HepG2 (cell line): ENCODE measurements around the gene GRIK2. TPM values are rescaled to one million over a fixed set of nuclear protein-coding genes. Genes with fewer than 3 reads are reported as not detected.

Experiments
- ATAC-seq: fragments of 200-7000 bp; cut with Tn5 transposase; 3 replicates; pipeline ENCODE4 v1.9.1; 2020; ENCODE audit warnings: mild to moderate bottlenecking, moderate library complexity
- BruUV-seq: library from RNA; stranded (reverse); fragments of 400-500 nt; replicated peaks from 2 replicates; lab custom pipeline; 2021; lab: Mats Ljungman, UMichigan
- CTCF ChIA-PET: fragments of 300-600 bp; formaldehyde crosslinking; extraction: SDS; loops from one replicate; lab custom pipeline; 2021; ENCODE audit warnings: low total read pairs, inconsistent platforms, low intra/inter-chr PET ratio; lab: Yijun Ruan, JAX
- POLR2A ChIA-PET: fragments of 350-600 bp; sonication (Branson Sonifier 250); formaldehyde crosslinking; loops from one replicate; lab custom pipeline; 2020; ENCODE audit warnings: antibody characterized with exemption, inconsistent platforms; lab: Yijun Ruan, JAX
- DNase-seq: peaks from one replicate; pipeline ENCODE4 v3.0.0-alpha.2; 2015; ENCODE audit warnings: low spot score
- FAIRE-seq: peaks from 3 replicates; lab custom pipeline; 2011; peaks lifted over from hg19 to GRCh38; lab: Jason Lieb, UNC
- H2AFZ ChIP-seq: one replicate; pipeline ENCODE4 v1.6.1; 2011; ENCODE audit warnings: low read length, inconsistent platforms
- H3K27ac ChIP-seq: fragments of 300-600 bp; 3 replicates; pipeline ENCODE4 v1.8.0; 2011; ENCODE audit warnings: mixed run types, mild to moderate bottlenecking, mixed read lengths, low read length, inconsistent platforms; ENCODE audit not compliant: insufficient read depth; ENCODE audit errors: extremely low read length
- H3K27me3 ChIP-seq, 2 experiments: fragments of 200-600 bp in 1 of 2; 2 replicates in 1 of 2; 3 replicates in 1 of 2; pipeline versions ENCODE4 v1.6.0 to v1.8.0; 2011; ENCODE audit warnings: low read length in 2 of 2, mild to moderate bottlenecking in 2 of 2, moderate library complexity in 2 of 2, inconsistent platforms in 1 of 2; ENCODE audit not compliant: insufficient read depth in 2 of 2, control insufficient read depth in 1 of 2
- H3K36me3 ChIP-seq, 2 experiments: fragments of 200-600 bp in 1 of 2; replicated peaks in 1 of 2; 2 replicates in 1 of 2; 3 replicates in 1 of 2; pipeline versions ENCODE4 v1.5.1 to v1.8.0; 2011; ENCODE audit warnings: low read length in 2 of 2, inconsistent platforms in 1 of 2; ENCODE audit not compliant: insufficient read depth in 2 of 2, control insufficient read depth in 1 of 2
- H3K4me1 ChIP-seq: 2 replicates; pipeline ENCODE4 v1.5.1; 2012; ENCODE audit warnings: low read length, inconsistent platforms; ENCODE audit not compliant: insufficient read depth
- H3K4me2 ChIP-seq: 2 replicates; pipeline ENCODE4 v1.6.0; 2011; ENCODE audit warnings: low read depth, low read length, inconsistent platforms
- H3K4me3 ChIP-seq, 3 experiments: fragments of 200-600 bp in 1 of 3; sonication (generic), shearing (Covaris generic) in 1 of 3; replicated peaks in 1 of 3; 2 replicates each; pipeline ENCODE4 v1.5.1; 2011 to 2016; ENCODE audit warnings: low read length in 3 of 3, inconsistent platforms in 2 of 3, low read depth in 2 of 3, mild to moderate bottlenecking in 2 of 3, control low read depth in 1 of 3, mixed read lengths in 1 of 3; ENCODE audit not compliant: insufficient read depth in 1 of 3
- H3K79me2 ChIP-seq: one replicate; pipeline ENCODE4 v1.6.1; 2011; ENCODE audit warnings: low read length, inconsistent platforms; ENCODE audit not compliant: insufficient read depth
- H3K9ac ChIP-seq: 2 replicates; pipeline ENCODE4 v1.6.0; 2011; ENCODE audit warnings: mild to moderate bottlenecking, low read depth, low read length, inconsistent platforms; ENCODE audit not compliant: insufficient read depth
- H3K9me3 ChIP-seq: 2 replicates; pipeline ENCODE4 v1.5.1; 2012; ENCODE audit warnings: mild to moderate bottlenecking, low read length
- H4K20me1 ChIP-seq: 2 replicates; pipeline ENCODE4 v1.6.0; 2011; ENCODE audit warnings: inconsistent platforms, mild to moderate bottlenecking, low read length, moderate library complexity; ENCODE audit not compliant: insufficient read depth
- EP300 ChIP-seq, 3 experiments: sonication (generic) in 1 of 3; formaldehyde crosslinking in 1 of 3; IDR thresholded peaks; 2 replicates each; pipeline versions ENCODE4 v1.5.1 to v1.6.1; 2011 to 2020; ENCODE audit warnings: low read depth in 2 of 3, low read length in 2 of 3, borderline replicate concordance in 1 of 3, improper control_type of control experiment in 1 of 3, mild to moderate bottlenecking in 1 of 3, missing genetic modification reagents in 1 of 3, moderate library complexity in 1 of 3
- GATAD2A ChIP-seq: IDR thresholded peaks from 2 replicates; pipeline ENCODE4 v1.6.1; 2016
- HNRNPL ChIP-seq: fragments of 200-400 bp; formaldehyde crosslinking; IDR thresholded peaks from 2 replicates; pipeline ENCODE4 v1.6.1; 2017; ENCODE audit warnings: mild to moderate bottlenecking, low read depth, low read length
- RARG ChIP-seq: sonication (generic); formaldehyde crosslinking; IDR thresholded peaks from 2 replicates; pipeline ENCODE4 v1.4.0; 2020; ENCODE audit warnings: low read depth, mild to moderate bottlenecking, missing genetic modification reagents
- RXRB ChIP-seq: IDR thresholded peaks from 2 replicates; pipeline ENCODE4 v1.6.1; 2016; ENCODE audit warnings: borderline replicate concordance, missing genetic modification reagents, missing compliant biosample characterization
- SIX4 ChIP-seq: sonication (generic); formaldehyde crosslinking; IDR thresholded peaks from 2 replicates; pipeline ENCODE4 v1.4.0; 2020; ENCODE audit warnings: missing genetic modification reagents
- STAG1 ChIP-seq: sonication (generic); formaldehyde crosslinking; IDR thresholded peaks from 2 replicates; pipeline ENCODE4 v1.4.0; 2020; ENCODE audit warnings: missing genetic modification reagents
- SYNCRIP ChIP-seq: fragments of 200-400 bp; formaldehyde crosslinking; IDR thresholded peaks from 2 replicates; pipeline ENCODE4 v1.6.1; 2018; ENCODE audit warnings: mild to moderate bottlenecking, low read depth, low read length; ENCODE audit not compliant: insufficient read depth
- TEAD2 ChIP-seq: sonication (generic); formaldehyde crosslinking; IDR thresholded peaks from 2 replicates; pipeline ENCODE4 v1.9.0; 2021; ENCODE audit warnings: missing genetic modification reagents
- ZBTB20 ChIP-seq: sonication (generic); formaldehyde crosslinking; IDR thresholded peaks from 2 replicates; pipeline ENCODE4 v1.8.1; 2023; ENCODE audit warnings: missing genetic modification reagents, low read depth, mild to moderate bottlenecking, borderline replicate concordance
- ZBTB8A ChIP-seq: sonication (generic); formaldehyde crosslinking; IDR thresholded peaks from 2 replicates; pipeline ENCODE4 v1.4.0; 2020; ENCODE audit warnings: mild to moderate bottlenecking, low read depth, missing genetic modification reagents, borderline replicate concordance
- WGBS: methylation state at CpG from one replicate; pipeline ENCODE4 v1.1.6; 2017; ENCODE audit warnings: low lambda C conversion rate; 5-methylcytosine and 5-hydroxymethylcytosine counted together
- in situ Hi-C: cut with HindIII; loops from 2 replicates; pipeline ENCODE4 v1.10.0; 2017; ENCODE audit warnings: low pct_unique_long_range_greater_than_20kb; ENCODE audit not compliant: extremely low pct_ligation_motif_present
- intact Hi-C: fragments of 100-400 bp; cut with micrococcal nuclease; formaldehyde crosslinking; loops from one replicate; pipeline ENCODE4 v1.10.0; 2022; ENCODE audit not compliant: unreplicated experiment
- polyA plus RNA-seq, 8 experiments: library from polyadenylated mRNA; depleted of rRNA in 3 of 8; stranded (reverse) in 7 of 8; unstranded in 1 of 8; fragments of >200 nt; fragmentation: Illumina TruSeq in 4 of 8; extraction: Trizol in 4 of 8; gene quantifications; 2 replicates each; pipeline versions ENCODE4 v1.2.1 to v1.2.3, GENCODE V29; 2011 to 2016; ENCODE audit warnings: low read depth in 4 of 8, missing spikeins in 1 of 8, mixed read lengths in 1 of 8; ENCODE audit not compliant: insufficient read depth in 1 of 8
- total RNA-seq, 5 experiments: library from RNA; depleted of rRNA; stranded (reverse); fragments of >200 nt; fragmentation: Illumina TruSeq; extraction: Trizol; gene quantifications; 2 replicates each; pipeline ENCODE4 v1.2.3, GENCODE V29; 2016; ENCODE audit warnings: low read depth in 1 of 5
- TF ChIP-seq, protein P1 (sequence below): sonication (generic); formaldehyde crosslinking; IDR thresholded peaks from 2 replicates; pipeline ENCODE4 v1.4.0; 2020; ENCODE audit warnings: missing genetic modification reagents, mild to moderate bottlenecking, borderline replicate concordance

Gene GRIK2
- total and polyA plus RNA-seq, 2 of the 13 experiments (the other 11 are each of a cell fraction or from before 2014, with no cell fraction given), result not detected

DNA sequence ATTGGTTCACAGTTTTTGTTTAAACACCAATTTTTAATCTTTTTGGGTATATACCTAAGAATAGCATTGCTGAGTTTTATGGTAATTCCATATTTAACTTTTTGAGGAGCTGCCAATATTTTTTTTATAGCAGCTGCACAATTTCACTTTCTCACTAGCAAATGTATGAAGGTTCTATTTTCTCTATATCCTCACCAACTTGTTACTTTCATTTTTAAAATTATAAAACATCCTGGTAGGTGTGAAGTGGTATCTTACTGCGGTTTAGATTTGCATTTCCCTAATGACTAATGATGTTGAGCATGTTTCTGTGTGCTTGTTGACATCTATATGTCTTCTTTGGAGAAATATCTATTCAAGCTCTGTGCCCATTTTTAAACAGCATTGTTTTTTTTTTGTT lies 452.1 kb downstream of the GRIK2 start:
- in situ Hi-C loops, result no loop called here

DNA sequence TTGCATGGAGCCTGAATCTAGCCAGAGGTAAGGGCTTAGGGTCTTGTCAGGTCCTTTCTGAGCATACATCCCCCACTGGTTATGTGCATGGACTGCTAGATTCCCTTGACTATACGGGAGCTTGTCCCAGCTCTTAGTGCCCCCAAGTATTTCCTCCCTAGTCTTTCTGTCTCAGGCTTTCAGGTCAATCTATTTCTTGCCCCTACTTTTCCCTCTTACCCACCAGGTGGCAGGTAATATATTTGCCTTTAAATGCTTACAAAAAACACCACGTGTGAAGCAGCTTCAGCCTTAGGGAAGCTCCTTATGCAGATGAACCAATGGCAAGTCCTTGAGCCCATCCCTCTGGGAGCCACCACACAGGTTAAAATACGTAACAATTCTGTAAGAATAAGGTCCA lies 454.2 kb downstream of the GRIK2 start:
- DNase-seq (no peak), FAIRE-seq (no peak), ATAC-seq (no peak)
- H2AFZ ChIP-seq, result no peak overlapping the region
- no peak overlapping the region for H3K4me2 ChIP-seq
- no peaks in the 10 kb centered on the region for H3K36me3 ChIP-seq
- H3K27ac ChIP-seq, result no peak overlapping the region
- H3K79me2 ChIP-seq, result no peaks in the 10 kb centered on the region
- no peak for TF ChIP-seq RXRB
- no peak for TF ChIP-seq RARG (CRISPR knock-in tag)
- TF ChIP-seq SIX4 (CRISPR knock-in tag), result no peak
- no peak for TF ChIP-seq EP300 (IDR thresholded peaks at IDR 0.05; ENCODE audit: low read depth in 2 of 2, low read length in 2 of 2)
- TF ChIP-seq EP300 (CRISPR knock-in tag; IDR thresholded peaks at IDR 0.05; ENCODE audit: borderline replicate concordance), result no peak
- no peak for TF ChIP-seq HNRNPL
- TF ChIP-seq ZBTB8A (CRISPR knock-in tag), result no peak
- TF ChIP-seq, protein P1, sequence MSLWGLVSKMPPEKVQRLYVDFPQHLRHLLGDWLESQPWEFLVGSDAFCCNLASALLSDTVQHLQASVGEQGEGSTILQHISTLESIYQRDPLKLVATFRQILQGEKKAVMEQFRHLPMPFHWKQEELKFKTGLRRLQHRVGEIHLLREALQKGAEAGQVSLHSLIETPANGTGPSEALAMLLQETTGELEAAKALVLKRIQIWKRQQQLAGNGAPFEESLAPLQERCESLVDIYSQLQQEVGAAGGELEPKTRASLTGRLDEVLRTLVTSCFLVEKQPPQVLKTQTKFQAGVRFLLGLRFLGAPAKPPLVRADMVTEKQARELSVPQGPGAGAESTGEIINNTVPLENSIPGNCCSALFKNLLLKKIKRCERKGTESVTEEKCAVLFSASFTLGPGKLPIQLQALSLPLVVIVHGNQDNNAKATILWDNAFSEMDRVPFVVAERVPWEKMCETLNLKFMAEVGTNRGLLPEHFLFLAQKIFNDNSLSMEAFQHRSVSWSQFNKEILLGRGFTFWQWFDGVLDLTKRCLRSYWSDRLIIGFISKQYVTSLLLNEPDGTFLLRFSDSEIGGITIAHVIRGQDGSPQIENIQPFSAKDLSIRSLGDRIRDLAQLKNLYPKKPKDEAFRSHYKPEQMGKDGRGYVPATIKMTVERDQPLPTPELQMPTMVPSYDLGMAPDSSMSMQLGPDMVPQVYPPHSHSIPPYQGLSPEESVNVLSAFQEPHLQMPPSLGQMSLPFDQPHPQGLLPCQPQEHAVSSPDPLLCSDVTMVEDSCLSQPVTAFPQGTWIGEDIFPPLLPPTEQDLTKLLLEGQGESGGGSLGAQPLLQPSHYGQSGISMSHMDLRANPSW (CRISPR knock-in tag), result no peak
- TF ChIP-seq TEAD2, result no peak
- ChIA-PET CTCF (no interaction called here), POLR2A (no interaction called here)
- intact Hi-C loops, result no loop called here
- no peaks in the 10 kb centered on the region for H3K27me3 ChIP-seq
- H4K20me1 ChIP-seq, result no peaks in the 10 kb centered on the region
- BruUV-seq, result no TSS peak
- 7% methylated on average over 3 of the region's 3 CpGs for WGBS
- H3K4me1 ChIP-seq, result no peaks in the 10 kb centered on the region
- H3K9me3 ChIP-seq, result no peaks in the 10 kb centered on the region
- no peak overlapping the region for H3K4me3 ChIP-seq
- no peak overlapping the region for H3K9ac ChIP-seq
- in situ Hi-C loops, result no loop called here

More for the DNA sequence above, 452.1 kb downstream of the GRIK2 start:
- Histone ChIP-seq H3K9ac (no peak overlapping the region), H3K27ac (no peak overlapping the region), H3K4me2 (no peak overlapping the region), H3K9me3 (no peaks in the 10 kb centered on the region), H3K4me1 (no peaks in the 10 kb centered on the region), H2AFZ (no peak overlapping the region), H3K36me3 (no peaks in the 10 kb centered on the region), H3K79me2 (no peaks in the 10 kb centered on the region), H4K20me1 (no peaks in the 10 kb centered on the region), H3K27me3 (no peaks in the 10 kb centered on the region), H3K4me3 (no peak overlapping the region)
- ChIA-PET CTCF (no interaction called here), POLR2A (no interaction called here)
- FAIRE-seq, result no peak
- no peak for DNase-seq
- intact Hi-C loops, result no loop called here
- TF ChIP-seq GATAD2A, result no peak
- TF ChIP-seq STAG1 (CRISPR knock-in tag), result no peak
- no peak for TF ChIP-seq SYNCRIP
- no peak for TF ChIP-seq ZBTB20 (CRISPR knock-in tag)
- ATAC-seq, result no peak
- WGBS, result 6% methylated on average over 1 of the region's 1 CpG
- no TSS peak for BruUV-seq
